ENCODE measurements around the gene RBBP6.

The RBBP6 gene

GRCh38 chr16:24514096-24514495, 25.3 kb upstream of the RBBP6 start:
- H3K4me3 ChIP-seq (ENCODE audit: low read length), result no peak overlapping the region
- TF ChIP-seq CTCF (conservative IDR thresholded peaks at IDR 0.05; ENCODE audit: low read length), result no peak
- DNase-seq (ENCODE audit: low read depth), result no peak

- no peak for DNase-seq (ENCODE audit: low read depth)
- H3K4me3 ChIP-seq (ENCODE audit: low read length), result no peak overlapping the region
- TF ChIP-seq CTCF (conservative IDR thresholded peaks at IDR 0.05; ENCODE audit: low read length), result no peak
Observed at GRCh38 chr16:24515186-24515585, 24.2 kb upstream of the RBBP6 start.

- peak; percentile 97 for TF ChIP-seq CTCF (conservative IDR thresholded peaks at IDR 0.05; ENCODE audit: low read length)
- peak overlapping the region; percentile 38 for H3K4me3 ChIP-seq (ENCODE audit: low read length)
- peak; percentile 83 for DNase-seq (ENCODE audit: low read depth)
Observed at GRCh38 chr16:24516900-24517669, 22.3 kb upstream of the RBBP6 start.

GRCh38 chr16:24518498-24518897, 20.9 kb upstream of the RBBP6 start:
- no peak for TF ChIP-seq CTCF (conservative IDR thresholded peaks at IDR 0.05; ENCODE audit: low read length)
- DNase-seq (ENCODE audit: low read depth), result no peak
- no peak overlapping the region for H3K4me3 ChIP-seq (ENCODE audit: low read length)

GRCh38 chr16:24520983-24521382, 18.4 kb upstream of the RBBP6 start:
- no peak for TF ChIP-seq CTCF (conservative IDR thresholded peaks at IDR 0.05; ENCODE audit: low read length)
- H3K4me3 ChIP-seq (ENCODE audit: low read length), result no peak overlapping the region
- no peak for DNase-seq (ENCODE audit: low read depth)

- H3K4me3 ChIP-seq (ENCODE audit: low read length), result no peak overlapping the region
- TF ChIP-seq CTCF (conservative IDR thresholded peaks at IDR 0.05; ENCODE audit: low read length), result no peak
- DNase-seq (ENCODE audit: low read depth), result no peak
Observed at GRCh38 chr16:24522751-24523150, 16.6 kb upstream of the RBBP6 start.

- TF ChIP-seq CTCF (conservative IDR thresholded peaks at IDR 0.05; ENCODE audit: low read length), result no peak
- DNase-seq (ENCODE audit: low read depth), result no peak
- H3K4me3 ChIP-seq (ENCODE audit: low read length), result no peak overlapping the region
Observed at GRCh38 chr16:24523569-24523968, 15.8 kb upstream of the RBBP6 start.

All from AG10803 (cell line).